K562 (cell line): ENCODE results near the gene SERPINA9.

Experiments used
- ATF6 ChIP-seq: sonication (generic); formaldehyde crosslinking; IDR thresholded peaks from 2 replicates; pipeline ENCODE4 v1.4.0; 2020; ENCODE audit warnings: mild to moderate bottlenecking, missing genetic modification reagents
- CHD4 ChIP-seq: fragments of 200-600 bp; sonication (generic); IDR thresholded peaks from 3 replicates; pipeline ENCODE4 v1.6.1; 2012; ENCODE audit warnings: low read depth, mild to moderate bottlenecking, mixed read lengths, low read length, inconsistent platforms; ENCODE audit not compliant: insufficient read depth, insufficient replicate concordance, poor library complexity, severe bottlenecking
- CREBBP ChIP-seq: IDR thresholded peaks from one replicate; pipeline ENCODE4 v1.6.1; 2012; ENCODE audit warnings: low read depth, mild to moderate bottlenecking, control low read depth, inconsistent platforms, low read length
- CTCF ChIP-seq, 3 experiments: IDR thresholded peaks in 2 of 3; conservative IDR thresholded peaks in 1 of 3; 2 replicates each; pipeline ENCODE4 v1.5.1; 2011 to 2012; ENCODE audit warnings: low read length in 3 of 3, mild to moderate bottlenecking in 3 of 3, control low read depth in 2 of 3, improper control_type of control experiment in 1 of 3, inconsistent platforms in 1 of 3, low read depth in 1 of 3, mixed read lengths in 1 of 3, moderate library complexity in 1 of 3; ENCODE audit not compliant: insufficient read depth in 2 of 3
- NFRKB ChIP-seq: fragments of 450-650 bp; IDR thresholded peaks from 2 replicates; pipeline ENCODE4 v1.6.1; 2016; ENCODE audit warnings: low read depth
- RAD51 ChIP-seq: fragments of 450-650 bp; IDR thresholded peaks from 2 replicates; pipeline ENCODE4 v1.7.1; 2016; ENCODE audit warnings: low read depth, mild to moderate bottlenecking, borderline replicate concordance
- ZKSCAN1 ChIP-seq: fragments of 150-350 bp; IDR thresholded peaks from 2 replicates; pipeline ENCODE4 v1.6.1; 2016; ENCODE audit warnings: low read depth, low read length
- ZNF77 ChIP-seq: fragments of 250-450 bp; sonication (Bioruptor Pico); IDR thresholded peaks from 2 replicates; pipeline ENCODE4 v1.5.0; 2020

GRCh38 chr14:94517248-94517640 lies 41.2 kb upstream of the SERPINA9 start:
- TF ChIP-seq RAD51 (no peak), ZKSCAN1 (no peak), CHD4 (no peak), CREBBP (no peak), ZNF77 (CRISPR knock-in tag) (no peak), NFRKB (no peak), ATF6 (CRISPR knock-in tag) (no peak), CTCF (IDR thresholded peaks at IDR 0.05 in 2 of 3, conservative IDR thresholded peaks at IDR 0.05 in 1 of 3; ENCODE audit: insufficient read depth in 2 of 3, low read depth in 1 of 3, low read length in 3 of 3) (no peak)
